Sigmoid colon (tissue), 4 donors: ENCODE measurements around the gene COL6A1.

Experiments
- EP300 ChIP-seq, 4 donors: sonication (generic); formaldehyde crosslinking; IDR thresholded peaks; one replicate each; pipeline ENCODE4 v1.6.1; 2017; ENCODE audit warnings: antibody characterized with exemption in 4 of 4
- POLR2A ChIP-seq, 2 donors: fragments of 450-650 bp; IDR thresholded peaks; one replicate each; pipeline ENCODE4 v1.6.1; 2016; ENCODE audit warnings: antibody characterized with exemption in 2 of 2, mild to moderate bottlenecking in 2 of 2, moderate library complexity in 2 of 2
- POLR2AphosphoS5 ChIP-seq, 4 donors: sonication (generic); formaldehyde crosslinking; IDR thresholded peaks; one replicate each; pipeline ENCODE4 v1.6.1; 2017; ENCODE audit warnings: antibody characterized with exemption in 4 of 4
- TF ChIP-seq, protein P1 (sequence below), 4 experiments: fragments of 450-650 bp in 3 of 4; fragments of 200-600 bp in 1 of 4; IDR thresholded peaks; one replicate each; pipeline ENCODE4 v1.5.1; 2016 to 2019; ENCODE audit warnings: antibody characterized with exemption in 4 of 4, mild to moderate bottlenecking in 3 of 4, moderate library complexity in 2 of 4

- TF ChIP-seq, protein P1, sequence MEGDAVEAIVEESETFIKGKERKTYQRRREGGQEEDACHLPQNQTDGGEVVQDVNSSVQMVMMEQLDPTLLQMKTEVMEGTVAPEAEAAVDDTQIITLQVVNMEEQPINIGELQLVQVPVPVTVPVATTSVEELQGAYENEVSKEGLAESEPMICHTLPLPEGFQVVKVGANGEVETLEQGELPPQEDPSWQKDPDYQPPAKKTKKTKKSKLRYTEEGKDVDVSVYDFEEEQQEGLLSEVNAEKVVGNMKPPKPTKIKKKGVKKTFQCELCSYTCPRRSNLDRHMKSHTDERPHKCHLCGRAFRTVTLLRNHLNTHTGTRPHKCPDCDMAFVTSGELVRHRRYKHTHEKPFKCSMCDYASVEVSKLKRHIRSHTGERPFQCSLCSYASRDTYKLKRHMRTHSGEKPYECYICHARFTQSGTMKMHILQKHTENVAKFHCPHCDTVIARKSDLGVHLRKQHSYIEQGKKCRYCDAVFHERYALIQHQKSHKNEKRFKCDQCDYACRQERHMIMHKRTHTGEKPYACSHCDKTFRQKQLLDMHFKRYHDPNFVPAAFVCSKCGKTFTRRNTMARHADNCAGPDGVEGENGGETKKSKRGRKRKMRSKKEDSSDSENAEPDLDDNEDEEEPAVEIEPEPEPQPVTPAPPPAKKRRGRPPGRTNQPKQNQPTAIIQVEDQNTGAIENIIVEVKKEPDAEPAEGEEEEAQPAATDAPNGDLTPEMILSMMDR (IDR thresholded peaks at IDR 0.05), result no peak
- TF ChIP-seq POLR2A (IDR thresholded peaks at IDR 0.05) (no peak), EP300 (IDR thresholded peaks at IDR 0.05) (no peak), POLR2AphosphoS5 (IDR thresholded peaks at IDR 0.05) (no peak)
These were observed 16.9 kb upstream of the COL6A1 start for GRCh38 chr21:45964649-45965048.
